Measurements from ENCODE around the gene SGPL1. TPM values are rescaled to one million over a fixed set of nuclear protein-coding genes. Genes with fewer than 3 reads are reported as not detected.

The SGPL1 gene
- total and polyA plus RNA-seq, 10 of the 15 experiments (the other 5 are each of a cell fraction or from before 2014, with no cell fraction given), result 4.9 to 20.7 (median 10.6) TPM

GRCh38 chr10:70920519-70920918, 104.8 kb downstream of the SGPL1 start:
- H2AFZ ChIP-seq (ENCODE audit: control insufficient read depth, low read depth, low read length), result no peak overlapping the region
- H3K4me3 ChIP-seq, result no peak overlapping the region
- no peak for ATAC-seq
- H3K4me1 ChIP-seq (ENCODE audit: control insufficient read depth, insufficient read depth, low read length), result no peaks in the 10 kb centered on the region
- H3K36me3 ChIP-seq (ENCODE audit: control insufficient read depth in 2 of 2, insufficient read depth in 2 of 2, low read length in 1 of 2), result no peaks in the 10 kb centered on the region
- peaks cover 0 to 3% of the 10 kb centered on the region in 2 experiments; a peak in 3 of 4 replicates for H3K27me3 ChIP-seq (replicated peaks in 1 of 2; ENCODE audit: control insufficient read depth in 2 of 2, insufficient read depth in 2 of 2, low read length in 1 of 2)
- no peaks in the 10 kb centered on the region for H3K79me2 ChIP-seq (ENCODE audit: control insufficient read depth, insufficient read depth, low read length)
- in situ Hi-C loops (cut with MboI), result loop anchor here (5.0 kb wide), 2 partner anchors 292 to 367 kb away; partner anchors contain the start of gene UNC5B
- SMC1A ChIA-PET (ENCODE audit: uncharacterized antibody, unreplicated experiment), result interaction anchor here (1.2 kb wide), 2 partner anchors 103 to 288 kb away, joined by 3 to 4 read pairs; no protein-coding TSS in a partner anchor
- intact Hi-C loops (cut with micrococcal nuclease; ENCODE audit: unreplicated experiment), result loop anchor here (10.0 kb wide), 1 partner anchor 124 kb away; no protein-coding TSS in a partner anchor
- DNase-seq (ENCODE audit: low read depth, low spot score), result no peak
- no peaks in the 10 kb centered on the region for H3K9me3 ChIP-seq (replicated peaks; ENCODE audit: control insufficient read depth, insufficient read depth, low read length)
- no peak for FAIRE-seq
- POLR2A ChIA-PET, result no interaction called here
- no peak overlapping the region for H3K4me2 ChIP-seq (ENCODE audit: control insufficient read depth, insufficient read depth)
- no peak overlapping the region for H3K27ac ChIP-seq (ENCODE audit: control insufficient read depth, insufficient read depth)
- no TSS peak for BruUV-seq (replicated peaks)
- H3K9ac ChIP-seq (ENCODE audit: control insufficient read depth, insufficient read depth, low read length), result no peak overlapping the region
- RAD21 ChIA-PET (ENCODE audit: unreplicated experiment), result no interaction called here
- no peak for TF ChIP-seq FOXK2 (IDR thresholded peaks at IDR 0.05)
- TF ChIP-seq PBX3 (IDR thresholded peaks at IDR 0.05; ENCODE audit: insufficient replicate concordance, low read depth, low read length), result no peak
- TF ChIP-seq CREM (IDR thresholded peaks at IDR 0.05; ENCODE audit: low read depth), result no peak
- no peak for TF ChIP-seq SIX5 (IDR thresholded peaks at IDR 0.05; ENCODE audit: low read depth, low read length, severe bottlenecking)
- TF ChIP-seq LARP7 (IDR thresholded peaks at IDR 0.05), result no peak
- TF ChIP-seq BHLHE40 (IDR thresholded peaks at IDR 0.05; ENCODE audit: borderline replicate concordance in 1 of 2, low read depth in 2 of 2, low read length in 1 of 2), result no peak
- TF ChIP-seq ZBTB11 (CRISPR knock-in tag; IDR thresholded peaks at IDR 0.05), result no peak
- no peak for TF ChIP-seq RELB (IDR thresholded peaks at IDR 0.05; ENCODE audit: low read depth)
- no peak for TF ChIP-seq NFXL1 (IDR thresholded peaks at IDR 0.05; ENCODE audit: borderline replicate concordance)
- H4K20me1 ChIP-seq (ENCODE audit: control insufficient read depth, insufficient read depth), result no peaks in the 10 kb centered on the region
- CTCF ChIA-PET, result interaction anchor here (0.8 kb wide), 1 partner anchor 17 kb away, joined by 3 read pairs; no protein-coding TSS in a partner anchor
- WGBS (ENCODE audit: insufficient coverage, insufficient replicate concordance, low lambda C conversion rate, missing lambda C conversion rate), result 17% methylated on average over 4 of the region's 4 CpGs

All from GM12878 (cell line).